Kidney (tissue), 14 donors: Measurements from ENCODE around the gene ITLN1. TPM values are rescaled to one million over a fixed set of nuclear protein-coding genes. Genes with fewer than 3 reads are reported as not detected.

Experiments
- DNase-seq, 5 donors: peaks; one replicate each; pipeline ENCODE4 v3.0.0-alpha.2; 2013 to 2020
- FAIRE-seq: peaks from 2 replicates; lab custom pipeline; 2012; peaks lifted over from hg19 to GRCh38; lab: Jason Lieb, UNC
- H3K27ac ChIP-seq, 2 donors: one replicate each; pipeline ENCODE4 v1.7.0; 2013; ENCODE audit warnings: low read depth in 2 of 2, low read length in 2 of 2, inconsistent platforms in 1 of 2
- H3K27me3 ChIP-seq: one replicate; pipeline ENCODE4 v1.7.1; 2013; ENCODE audit warnings: low read length, inconsistent platforms; ENCODE audit not compliant: control insufficient read depth, insufficient read depth
- H3K36me3 ChIP-seq, 3 donors: one replicate each; pipeline versions ENCODE4 v1.7.0 to v1.7.1; 2013; ENCODE audit warnings: low read length in 3 of 3, control low read depth in 1 of 3, inconsistent platforms in 1 of 3; ENCODE audit not compliant: insufficient read depth in 3 of 3, control insufficient read depth in 2 of 3
- H3K4me1 ChIP-seq, 3 donors: one replicate each; pipeline versions ENCODE4 v1.7.0 to v1.7.1; 2013; ENCODE audit warnings: low read length in 3 of 3, inconsistent platforms in 1 of 3, low read depth in 1 of 3; ENCODE audit not compliant: control insufficient read depth in 2 of 3, insufficient read depth in 2 of 3
- H3K4me3 ChIP-seq, 3 donors: one replicate each; pipeline versions ENCODE4 v1.7.0 to v1.8.1; 2013; ENCODE audit warnings: low read length in 3 of 3, control low read depth in 1 of 3, inconsistent platforms in 1 of 3
- H3K9ac ChIP-seq, 3 donors: one replicate each; pipeline versions ENCODE4 v1.7.0 to v1.7.1; 2013; ENCODE audit warnings: low read length in 3 of 3, control low read depth in 1 of 3, inconsistent platforms in 1 of 3
- H3K9me3 ChIP-seq, 3 donors: one replicate each; pipeline versions ENCODE4 v1.7.0 to v1.7.1; 2013; ENCODE audit warnings: low read length in 3 of 3, control low read depth in 1 of 3, inconsistent platforms in 1 of 3; ENCODE audit not compliant: control insufficient read depth in 2 of 3, insufficient read depth in 1 of 3
- CTCF ChIP-seq: IDR thresholded peaks from 3 replicates; pipeline ENCODE4 v1.5.1; 2012; ENCODE audit warnings: mild to moderate bottlenecking, moderate library complexity, borderline replicate concordance; ENCODE audit not compliant: insufficient read depth; ENCODE audit errors: extremely low read depth
- intact Hi-C: fragments of 100-400 bp; cut with DNase I; formaldehyde crosslinking; loops from one replicate; pipeline ENCODE4 v1.11.1; 2022
- polyA plus RNA-seq: library from polyadenylated mRNA; stranded (reverse); fragments of 350-450 nt; fragmentation: Illumina TruSeq; extraction: RNeasy Lipid Tissue Mini Kit (QIAGEN cat#74804); gene quantifications from one replicate; pipeline ENCODE4 v1.2.3, GENCODE V29; 2014; ENCODE audit warnings: low read depth, low replicate concordance; ENCODE audit not compliant: insufficient read depth
- total RNA-seq: library from RNA; stranded (reverse); fragmentation: NEBNext Ultra II Directional; extraction: Animal tissue kit (Norgen Biotek cat#: 25700); gene quantifications from one replicate; pipeline ENCODE4 v1.2.1, GENCODE V29; 2021
- donor health status: control.
- donor health status: control.
- donor health status: control.
- donor health status: control.
- donor health status: control.
- donor health status: DM: yes; HTN: yes; CAD: no.
- donor health status: Normal renal cell carcinoma (clear cell type).

Gene ITLN1
- total and polyA plus RNA-seq, 2 donors from 2014 or later: 15.4 TPM; not detected in 1

GRCh38 chr1:160850993-160851392, 34.0 kb downstream of the ITLN1 start:
- H3K9me3 ChIP-seq: no peaks in the 10 kb centered on the region
- no peak overlapping the region for H3K9ac ChIP-seq
- FAIRE-seq: no peak
- no peaks in the 10 kb centered on the region for H3K4me1 ChIP-seq
- no peak overlapping the region for H3K27ac ChIP-seq
- intact Hi-C loops: no loop called here
- H3K36me3 ChIP-seq: no peaks in the 10 kb centered on the region
- H3K4me3 ChIP-seq: no peak overlapping the region
- DNase-seq: no peak
- TF ChIP-seq CTCF: no peak
- no peaks in the 10 kb centered on the region for H3K27me3 ChIP-seq

GRCh38 chr1:160850541-160850940, 34.4 kb downstream of the ITLN1 start:
- no peaks in the 10 kb centered on the region for H3K9me3 ChIP-seq

GRCh38 chr1:160846281-160846680, 38.7 kb downstream of the ITLN1 start:
- no peak overlapping the region for H3K9ac ChIP-seq
- no peaks in the 10 kb centered on the region for H3K9me3 ChIP-seq
- intact Hi-C loops: no loop called here
- no peak overlapping the region for H3K27ac ChIP-seq
- FAIRE-seq: no peak
- peak in 1 of 5 donors; percentile 3 for DNase-seq
- no peaks in the 10 kb centered on the region for H3K27me3 ChIP-seq
- no peak for TF ChIP-seq CTCF
- H3K4me3 ChIP-seq: no peak overlapping the region
- no peaks in the 10 kb centered on the region for H3K4me1 ChIP-seq
- no peaks in the 10 kb centered on the region for H3K36me3 ChIP-seq

More at GRCh38 chr1:160850541-160850940, 34.4 kb downstream of the ITLN1 start:
- Histone ChIP-seq H3K4me1 (no peaks in the 10 kb centered on the region), H3K27me3 (no peaks in the 10 kb centered on the region), H3K4me3 (no peak overlapping the region), H3K27ac (no peak overlapping the region), H3K36me3 (no peaks in the 10 kb centered on the region), H3K9ac (no peak overlapping the region)
- FAIRE-seq: no peak
- no peak for TF ChIP-seq CTCF
- intact Hi-C loops: no loop called here
- no peak for DNase-seq
